Naive thymus-derived CD4-positive, alpha-beta T cell (primary cell): ENCODE results near the gene PELI1. TPM values are rescaled to one million over a fixed set of nuclear protein-coding genes. Genes with fewer than 3 reads are reported as not detected.

ENCODE experiments used
- ATAC-seq: fragments of 150-1000 bp; cut with Tn5 transposase; 2 replicates; pipeline ENCODE4 v1.10.0; 2021; ENCODE audit warnings: mild to moderate bottlenecking, moderate library complexity
- CTCF ChIA-PET: fragments of 350-600 bp; sonication (Branson Sonifier 250); formaldehyde crosslinking; loops from one replicate; lab custom pipeline; 2021; ENCODE audit warnings: antibody characterized with exemption; lab: Charles Lee
- POLR2A ChIA-PET: fragments of 350-600 bp; sonication (Branson Sonifier 250); formaldehyde crosslinking; loops from one replicate; lab custom pipeline; 2021; ENCODE audit warnings: antibody characterized with exemption, inconsistent platforms; lab: Charles Lee
- DNase-seq, 9 donors: peaks; one replicate each; pipeline versions ENCODE4 v3.0.0 to v3.0.0-alpha.2; 2020 to 2022; ENCODE audit warnings: mixed read lengths in 1 of 9
- H3K27ac ChIP-seq: one replicate; pipeline ENCODE4 v1.7.0; 2013; ENCODE audit warnings: mild to moderate bottlenecking, low read depth, low read length, moderate library complexity
- H3K27me3 ChIP-seq, 2 donors: one replicate each; pipeline ENCODE4 v1.7.0; 2013; ENCODE audit warnings: low read length in 2 of 2, mild to moderate bottlenecking in 2 of 2, moderate library complexity in 2 of 2; ENCODE audit not compliant: control insufficient read depth in 2 of 2, insufficient read depth in 2 of 2
- H3K36me3 ChIP-seq, 3 experiments: 1 replicate in 2 of 3; 2 replicates in 1 of 3; pipeline ENCODE4 v1.7.0; 2013; ENCODE audit warnings: low read length in 3 of 3, mild to moderate bottlenecking in 3 of 3, moderate library complexity in 1 of 3; ENCODE audit not compliant: insufficient read depth in 3 of 3, control insufficient read depth in 2 of 3
- H3K4me1 ChIP-seq, 2 donors: one replicate each; pipeline ENCODE4 v1.7.0; 2013; ENCODE audit warnings: low read length in 2 of 2, mild to moderate bottlenecking in 2 of 2, moderate library complexity in 1 of 2; ENCODE audit not compliant: control insufficient read depth in 2 of 2, insufficient read depth in 2 of 2
- H3K4me3 ChIP-seq: 2 replicates; pipeline ENCODE4 v1.7.0; 2013; ENCODE audit warnings: mild to moderate bottlenecking, low read length
- H3K9me3 ChIP-seq, 3 experiments: 1 replicate in 2 of 3; 2 replicates in 1 of 3; pipeline ENCODE4 v1.7.0; 2013; ENCODE audit warnings: low read length in 3 of 3; ENCODE audit not compliant: control insufficient read depth in 2 of 3
- H3K27ac Mint-ChIP-seq, 9 donors: one replicate each; pipeline ENCODE4 v1.8.0; 2020 to 2022; ENCODE audit warnings: mixed read lengths in 9 of 9, mild to moderate bottlenecking in 8 of 9, moderate library complexity in 5 of 9, inconsistent platforms in 2 of 9
- H3K27me3 Mint-ChIP-seq, 5 donors: one replicate each; pipeline ENCODE4 v1.8.0; 2021 to 2022; ENCODE audit warnings: mixed read lengths in 5 of 5, mild to moderate bottlenecking in 1 of 5
- H3K36me3 Mint-ChIP-seq, 5 donors: one replicate each; pipeline ENCODE4 v1.8.0; 2020 to 2022; ENCODE audit warnings: mixed read lengths in 5 of 5, mild to moderate bottlenecking in 3 of 5, inconsistent platforms in 1 of 5
- H3K4me1 Mint-ChIP-seq, 7 donors: one replicate each; pipeline ENCODE4 v1.8.0; 2020 to 2022; ENCODE audit warnings: mixed read lengths in 7 of 7, mild to moderate bottlenecking in 3 of 7, inconsistent platforms in 1 of 7
- H3K4me3 Mint-ChIP-seq, 10 donors: one replicate each; pipeline ENCODE4 v1.8.0; 2020 to 2022; ENCODE audit warnings: mild to moderate bottlenecking in 10 of 10, mixed read lengths in 10 of 10, moderate library complexity in 6 of 10, inconsistent platforms in 2 of 10
- H3K9me3 Mint-ChIP-seq, 11 donors: one replicate each; pipeline ENCODE4 v1.8.0; 2020 to 2022; ENCODE audit warnings: mixed read lengths in 11 of 11, mild to moderate bottlenecking in 4 of 11, inconsistent platforms in 1 of 11, moderate library complexity in 1 of 11
- intact Hi-C, 2 donors: fragments of 100-400 bp; cut with micrococcal nuclease; formaldehyde crosslinking; loops; one replicate each; pipeline ENCODE4 v1.15.1; 2023
- polyA plus RNA-seq, 2 donors: library from polyadenylated mRNA; unstranded; fragments of 300-500 nt; fragmentation: Illumina TruSeq; gene quantifications; one replicate each; pipeline ENCODE4 v1.2.3, GENCODE V29; 2021
- total RNA-seq, 6 experiments: library from RNA in 5 of 6; stranded (reverse) in 5 of 6; gene quantifications; 1 replicate in 5 of 6; 2 replicates in 1 of 6; pipeline ENCODE4 v1.2.3 and lab custom pipeline; 2021 to 2026

The PELI1 gene
- total and polyA plus RNA-seq, 7 experiments from 2014 or later: 12.3 to 170 (median 52.3) TPM

- Mint-ChIP-seq H3K9me3 (peaks cover 0 to 2% (median 0%) of the 10 kb centered on the region in 11 donors), H3K27me3 (no peaks in the 10 kb centered on the region), H3K36me3 (peaks cover 4 to 21% (median 9%) of the 10 kb centered on the region in 5 donors), H3K4me3 (no peak overlapping the region), H3K27ac (peak overlapping the region in 1 of 9 donors; percentile 87), H3K4me1 (peaks cover 63 to 95% (median 83%) of the 10 kb centered on the region in 7 donors)
- ChIA-PET CTCF (no interaction called here), POLR2A (interaction anchor here (0.6 to 1.7 kb wide), 4 partner anchors 9 to 153 kb away, joined by 3 to 8 read pairs (median 3); no protein-coding TSS in a partner anchor)
- Histone ChIP-seq H3K27ac (no peak overlapping the region), H3K4me3 (no peak overlapping the region), H3K27me3 (no peaks in the 10 kb centered on the region), H3K4me1 (peaks cover 10 to 33% of the 10 kb centered on the region in 2 donors), H3K9me3 (no peaks in the 10 kb centered on the region), H3K36me3 (peaks cover 0 to 3% (median 0%) of the 10 kb centered on the region in 3 experiments)
- intact Hi-C loops: loop anchor here in 1 of 2 donors (5.0 kb wide), 1 partner anchor 496 kb away; no protein-coding TSS in a partner anchor
- no peak for ATAC-seq
- no peak for DNase-seq
These were observed 32.8 kb downstream of the PELI1 start for GRCh38 chr2:64111426-64111825.

DNA sequence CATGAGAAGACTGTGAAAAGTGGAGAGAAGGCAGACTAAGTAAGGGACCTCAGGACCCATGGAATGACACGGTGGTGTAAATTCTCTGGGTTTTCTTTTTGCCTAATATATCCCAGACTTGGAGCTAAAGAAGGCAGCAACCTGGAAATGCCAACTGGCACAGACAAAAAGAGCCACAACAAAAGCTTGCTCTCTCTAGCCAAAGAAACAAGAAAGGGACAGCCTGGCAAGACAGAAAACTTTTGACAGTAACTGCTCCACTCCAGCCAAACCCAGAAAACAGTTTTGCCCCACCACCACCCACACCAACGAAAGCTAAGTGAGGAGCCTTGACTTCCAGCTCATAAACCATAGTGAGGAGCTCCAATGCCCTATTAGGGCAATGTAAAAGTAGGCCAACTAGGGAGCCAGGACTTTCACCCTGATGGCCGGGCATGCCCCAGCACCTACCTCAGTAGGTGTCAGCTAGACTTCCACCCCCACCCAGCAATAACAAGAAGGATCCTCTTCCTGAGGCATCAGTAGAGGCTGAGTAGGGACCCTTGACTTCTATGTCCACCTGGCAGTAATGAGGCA is 35.5 kb downstream of the PELI1 start:
- ChIA-PET POLR2A (interaction anchor here (0.8 to 2.0 kb wide), 5 partner anchors 12 to 119 kb away, joined by 3 to 9 read pairs (median 4); no protein-coding TSS in a partner anchor), CTCF (interaction anchor here (1.3 kb wide), 1 partner anchor 219 kb away, joined by 3 read pairs; no protein-coding TSS in a partner anchor)
- Histone ChIP-seq H3K4me3 (no peak overlapping the region), H3K27ac (no peak overlapping the region), H3K9me3 (no peaks in the 10 kb centered on the region), H3K27me3 (no peaks in the 10 kb centered on the region), H3K4me1 (peaks cover 0 to 6% of the 10 kb centered on the region in 2 donors), H3K36me3 (peaks cover 0 to 3% (median 0%) of the 10 kb centered on the region in 3 experiments)
- Mint-ChIP-seq H3K27ac (peak overlapping the region in 6 of 9 donors; percentile 8 to 87 (median 61)), H3K4me3 (peak overlapping the region in 2 of 10 donors; percentile 32 to 60), H3K9me3 (peaks cover 0 to 2% (median 0%) of the 10 kb centered on the region in 11 donors), H3K27me3 (no peaks in the 10 kb centered on the region), H3K4me1 (peaks cover 42 to 93% (median 82%) of the 10 kb centered on the region in 7 donors), H3K36me3 (peaks cover 11 to 37% (median 22%) of the 10 kb centered on the region in 5 donors)
- intact Hi-C loops: no loop called here
- ATAC-seq (no peak), DNase-seq (no peak)

DNA sequence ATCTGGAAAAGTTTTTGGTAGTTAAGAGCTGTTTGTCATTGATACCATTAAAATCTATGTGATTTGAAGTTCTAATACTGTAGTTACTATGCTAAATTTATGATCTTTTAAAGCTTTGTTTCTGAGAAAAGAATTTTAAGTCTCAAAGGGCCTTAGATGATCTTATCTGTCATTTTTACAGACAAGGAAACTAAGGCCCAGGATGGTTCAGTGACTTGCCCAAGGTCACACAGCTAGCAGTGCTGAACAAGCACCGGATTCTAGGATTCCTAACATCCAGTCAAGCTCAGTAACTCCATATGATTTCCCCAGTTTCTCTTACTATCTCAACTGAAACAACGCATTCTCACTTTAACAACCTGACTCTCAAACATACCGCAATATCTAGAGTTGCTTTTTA is 37.7 kb downstream of the PELI1 start:
- Histone ChIP-seq H3K4me1 (peaks cover 0 to 14% of the 10 kb centered on the region in 2 donors), H3K27me3 (no peaks in the 10 kb centered on the region), H3K4me3 (no peak overlapping the region), H3K36me3 (peaks cover 0 to 3% (median 0%) of the 10 kb centered on the region in 3 experiments), H3K9me3 (no peaks in the 10 kb centered on the region), H3K27ac (no peak overlapping the region)
- Mint-ChIP-seq H3K36me3 (peaks cover 11 to 44% (median 27%) of the 10 kb centered on the region in 5 donors), H3K27me3 (no peaks in the 10 kb centered on the region), H3K9me3 (peaks cover 0 to 2% (median 0%) of the 10 kb centered on the region in 11 donors), H3K27ac (peak overlapping the region in 6 of 9 donors; percentile 8 to 86 (median 36)), H3K4me1 (peaks cover 39 to 94% (median 83%) of the 10 kb centered on the region in 7 donors), H3K4me3 (no peak overlapping the region)
- ChIA-PET POLR2A (interaction anchor here (0.9 to 2.0 kb wide), 3 partner anchors 9 to 35 kb away, joined by 3 to 8 read pairs (median 3); no protein-coding TSS in a partner anchor), CTCF (interaction anchor here (0.9 to 1.6 kb wide), 2 partner anchors 221 to 225 kb away, joined by 3 to 5 read pairs; no protein-coding TSS in a partner anchor)
- no peak for DNase-seq
- intact Hi-C loops: no loop called here
- no peak for ATAC-seq

DNA sequence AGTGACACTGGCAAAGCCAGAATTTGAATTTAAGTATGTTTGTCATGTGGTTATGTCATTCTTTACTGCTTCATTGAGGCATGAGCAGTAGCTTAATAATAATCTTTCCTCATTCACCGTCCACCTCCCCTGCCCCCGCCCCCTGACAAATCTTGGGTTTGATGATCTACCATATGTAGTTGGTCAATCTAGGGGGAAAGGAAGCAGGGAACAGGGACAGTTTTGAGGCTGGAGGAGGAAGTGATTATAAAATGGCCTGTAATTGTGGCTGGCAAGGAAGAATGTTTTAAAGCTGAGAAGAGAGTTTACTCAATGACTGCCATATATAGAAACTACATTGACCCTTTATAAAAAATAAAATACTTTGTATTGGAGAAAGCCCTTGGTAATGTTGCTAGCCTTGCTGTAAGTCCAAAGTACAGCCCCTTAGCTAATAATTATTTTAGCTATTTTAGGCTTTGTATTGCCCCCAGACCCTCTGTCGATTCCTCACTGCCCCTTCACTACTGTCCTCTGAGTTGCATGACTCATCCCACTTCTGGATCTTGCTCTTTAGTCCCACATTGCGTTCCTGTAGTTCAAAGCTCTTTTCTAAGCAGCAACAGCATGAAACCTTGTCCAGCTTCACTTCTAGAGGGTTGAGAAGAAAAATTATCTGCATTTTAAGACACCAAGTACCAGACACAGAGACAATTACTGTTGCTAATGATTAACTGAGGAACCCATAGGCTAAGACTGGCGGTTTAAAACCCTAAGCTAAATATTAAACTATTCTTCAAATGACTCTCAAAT is 38.4 kb downstream of the PELI1 start:
- no peak overlapping the region for H3K27ac ChIP-seq
- Mint-ChIP-seq H3K27me3 (no peaks in the 10 kb centered on the region), H3K27ac (peak overlapping the region; percentile 1 to 89 (median 26)), H3K4me3 (no peak overlapping the region), H3K9me3 (peaks cover 0 to 2% (median 0%) of the 10 kb centered on the region in 11 donors), H3K36me3 (peaks cover 11 to 41% (median 24%) of the 10 kb centered on the region in 5 donors), H3K4me1 (peaks cover 39 to 94% (median 83%) of the 10 kb centered on the region in 7 donors)
- ChIA-PET CTCF (interaction anchor here (0.9 to 1.0 kb wide), 2 partner anchors 30 to 222 kb away, joined by 3 read pairs; no protein-coding TSS in a partner anchor), POLR2A (interaction anchor here (0.6 to 2.0 kb wide), 5 partner anchors 9 to 440 kb away, joined by 3 to 8 read pairs (median 4); no protein-coding TSS in a partner anchor)
- no peaks in the 10 kb centered on the region for H3K27me3 ChIP-seq
- intact Hi-C loops: no loop called here
- ATAC-seq (no peak), DNase-seq (no peak)
- H3K4me3 ChIP-seq: no peak overlapping the region
- H3K9me3 ChIP-seq: no peaks in the 10 kb centered on the region
- peaks cover 0 to 19% of the 10 kb centered on the region in 2 donors for H3K4me1 ChIP-seq
- H3K36me3 ChIP-seq: peaks cover 0 to 3% (median 0%) of the 10 kb centered on the region in 3 experiments

DNA sequence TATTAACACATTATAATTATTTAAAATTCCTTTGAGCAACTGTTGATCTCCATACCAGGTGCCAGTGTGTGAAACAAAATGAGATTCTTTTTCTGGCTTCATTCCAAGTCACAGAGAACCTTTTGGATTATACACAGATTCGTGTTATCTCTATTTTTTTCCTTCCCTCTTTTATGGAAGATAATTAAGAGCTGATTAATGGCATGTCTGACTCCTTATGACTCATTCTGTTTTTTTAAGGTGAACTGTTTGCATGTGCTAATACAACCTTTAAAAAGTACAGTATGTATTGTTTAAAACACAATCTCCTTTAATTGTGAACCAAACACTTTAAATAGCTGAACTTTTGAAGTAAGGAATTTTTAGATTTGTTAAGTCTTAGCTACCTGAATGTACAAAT is 39.3 kb downstream of the PELI1 start:
- ChIA-PET CTCF (interaction anchor here (0.9 to 1.4 kb wide), 3 partner anchors 26 to 38 kb away, joined by 3 read pairs; no protein-coding TSS in a partner anchor), POLR2A (interaction anchor here (0.6 to 1.6 kb wide), 3 partner anchors 55 to 441 kb away, joined by 4 to 11 read pairs (median 5); no protein-coding TSS in a partner anchor)
- peaks cover 32 to 92% (median 81%) of the 10 kb centered on the region in 7 donors for H3K4me1 Mint-ChIP-seq
- DNase-seq: no peak
- no peak overlapping the region for H3K4me3 Mint-ChIP-seq
- intact Hi-C loops: loop anchor here (5.0 kb wide), 2 partner anchors 88 to 122 kb away; partner anchors contain the start of gene VPS54 (in 1 of the 2)
- no peaks in the 10 kb centered on the region for H3K27me3 ChIP-seq
- H3K27me3 Mint-ChIP-seq: no peaks in the 10 kb centered on the region
- H3K27ac ChIP-seq: no peak overlapping the region
- H3K36me3 Mint-ChIP-seq: peaks cover 11 to 41% (median 24%) of the 10 kb centered on the region in 5 donors
- no peaks in the 10 kb centered on the region for H3K9me3 ChIP-seq
- peaks cover 0 to 21% of the 10 kb centered on the region in 2 donors for H3K4me1 ChIP-seq
- H3K4me3 ChIP-seq: no peak overlapping the region
- ATAC-seq: no peak
- H3K36me3 ChIP-seq: peaks cover 0 to 3% (median under 1%) of the 10 kb centered on the region in 3 experiments
- peak overlapping the region in 5 of 9 donors; percentile 1 to 88 (median 75) for H3K27ac Mint-ChIP-seq
- H3K9me3 Mint-ChIP-seq: no peaks in the 10 kb centered on the region
